ENCODE data around the gene SCN10A. TPM values are rescaled to one million over a fixed set of nuclear protein-coding genes. Genes with fewer than 3 reads are reported as not detected.

SCN10A gene
- not detected in 2 replicates for polyA plus RNA-seq (2014; cell fraction: cytosol; rRNA removed)
- polyA plus RNA-seq (2014; cell fraction: nucleus; rRNA removed): not detected in 2 replicates

- no peak for DNase-seq (ENCODE audit: low spot score)
These were observed at the start of gene SCN10A for GRCh38 chr3:38816026-38816425. SCN10A (minus strand) TSS chr3:38816217; CDS start chr3:38794010, 22,207 bp downstream.

- no peak for DNase-seq (ENCODE audit: low spot score)
These were observed 37.0 kb upstream of the SCN10A start for GRCh38 chr3:38853011-38853410.

GRCh38 chr3:38843898-38844297 lies 27.9 kb upstream of the SCN10A start:
- peak; percentile 49 for DNase-seq (ENCODE audit: low spot score)

- DNase-seq (ENCODE audit: low spot score): no peak
These were observed 26.4 kb upstream of the SCN10A start for GRCh38 chr3:38842266-38842965.

- no peak for DNase-seq (ENCODE audit: low spot score)
These were observed 25.0 kb upstream of the SCN10A start for GRCh38 chr3:38840987-38841386.

- DNase-seq (ENCODE audit: low spot score): no peak
These were observed 21.3 kb upstream of the SCN10A start for GRCh38 chr3:38837358-38837757.

GRCh38 chr3:38836561-38836960 lies 20.5 kb upstream of the SCN10A start:
- no peak for DNase-seq (ENCODE audit: low spot score)

GRCh38 chr3:38835939-38836338 lies 19.9 kb upstream of the SCN10A start:
- DNase-seq (ENCODE audit: low spot score): no peak

- DNase-seq (ENCODE audit: low spot score): no peak
These were observed 18.7 kb upstream of the SCN10A start for GRCh38 chr3:38834717-38835116.

- DNase-seq (ENCODE audit: low spot score): no peak
These were observed 18.1 kb upstream of the SCN10A start for GRCh38 chr3:38834110-38834509.

GRCh38 chr3:38829404-38829803 lies 13.4 kb upstream of the SCN10A start:
- DNase-seq (ENCODE audit: low spot score): no peak

GRCh38 chr3:38828681-38829080 lies 12.7 kb upstream of the SCN10A start:
- no peak for DNase-seq (ENCODE audit: low spot score)

- DNase-seq (ENCODE audit: low spot score): no peak
These were observed 11.8 kb upstream of the SCN10A start for GRCh38 chr3:38827791-38828190.

- DNase-seq (ENCODE audit: low spot score): no peak
These were observed 10.0 kb upstream of the SCN10A start for GRCh38 chr3:38826001-38826400.

- DNase-seq (ENCODE audit: low spot score): no peak
These were observed 8.3 kb upstream of the SCN10A start for GRCh38 chr3:38824349-38824748.

- peak; percentile 66 for DNase-seq (ENCODE audit: low spot score)
These were observed 7.7 kb upstream of the SCN10A start for GRCh38 chr3:38823722-38824121.

GRCh38 chr3:38823186-38823585 lies 7.2 kb upstream of the SCN10A start:
- no peak for DNase-seq (ENCODE audit: low spot score)

- DNase-seq (ENCODE audit: low spot score): no peak
These were observed 4.2 kb downstream of the SCN10A start for GRCh38 chr3:38811822-38812221.

- DNase-seq (ENCODE audit: low spot score): peak; percentile 45
These were observed 10.1 kb downstream of the SCN10A start for GRCh38 chr3:38805765-38806386.

GRCh38 chr3:38805004-38805403 lies 11.0 kb downstream of the SCN10A start:
- no peak for DNase-seq (ENCODE audit: low spot score)

- DNase-seq (ENCODE audit: low spot score): no peak
These were observed 15.5 kb downstream of the SCN10A start for GRCh38 chr3:38800511-38800910.

- DNase-seq (ENCODE audit: low spot score): no peak
These were observed 22.3 kb downstream of the SCN10A start for GRCh38 chr3:38793721-38794120.

GRCh38 chr3:38792983-38793382 lies 23.0 kb downstream of the SCN10A start:
- no peak for DNase-seq (ENCODE audit: low spot score)

Data from SK-N-DZ (cell line).